Measurements from ENCODE around the gene MYO10.

Gene MYO10

DNA sequence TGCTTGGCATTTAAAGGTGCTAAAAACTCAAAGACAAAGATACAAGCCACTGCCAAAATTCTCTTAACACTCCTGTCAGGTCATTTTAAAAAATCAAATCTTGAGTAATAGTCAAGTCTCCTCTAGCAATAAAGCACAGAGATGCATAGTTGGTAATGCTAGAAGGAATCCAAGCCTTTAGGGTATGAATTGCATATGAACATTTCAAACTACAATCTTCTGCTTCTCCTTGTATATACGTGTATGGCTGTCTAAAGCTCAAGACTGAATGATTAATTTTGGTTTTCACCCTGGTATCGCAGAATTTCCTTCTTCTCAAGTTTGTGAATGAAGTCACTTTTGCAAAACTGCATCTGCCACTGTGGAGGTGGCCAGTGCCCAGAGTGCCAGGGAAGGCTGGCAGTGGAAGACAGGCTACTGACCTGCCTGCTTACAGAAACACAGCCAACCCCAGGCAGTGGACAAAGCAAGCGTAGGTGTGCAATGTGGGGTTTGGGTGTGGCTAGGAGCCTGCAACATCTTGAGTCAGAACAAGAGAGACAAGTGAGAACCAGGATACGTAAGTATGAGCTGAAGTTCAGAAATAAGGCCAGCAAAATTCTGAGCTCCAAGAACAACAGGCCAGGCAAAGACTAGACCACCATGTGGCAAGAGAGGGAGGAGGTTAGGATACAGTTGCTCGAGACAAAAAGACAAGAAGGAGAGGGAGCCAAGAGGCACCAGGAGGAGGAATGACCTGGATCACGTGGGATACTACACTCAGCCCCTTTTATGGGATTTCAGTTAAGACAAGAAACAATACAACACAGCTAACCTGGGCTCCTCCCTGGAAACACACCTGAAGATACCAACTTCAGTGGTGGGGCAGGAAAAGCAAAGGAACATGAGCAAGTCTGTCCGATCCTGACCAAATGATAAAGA, 22.6 kb downstream of the MYO10 start:
- DNase-seq: no peak

DNA sequence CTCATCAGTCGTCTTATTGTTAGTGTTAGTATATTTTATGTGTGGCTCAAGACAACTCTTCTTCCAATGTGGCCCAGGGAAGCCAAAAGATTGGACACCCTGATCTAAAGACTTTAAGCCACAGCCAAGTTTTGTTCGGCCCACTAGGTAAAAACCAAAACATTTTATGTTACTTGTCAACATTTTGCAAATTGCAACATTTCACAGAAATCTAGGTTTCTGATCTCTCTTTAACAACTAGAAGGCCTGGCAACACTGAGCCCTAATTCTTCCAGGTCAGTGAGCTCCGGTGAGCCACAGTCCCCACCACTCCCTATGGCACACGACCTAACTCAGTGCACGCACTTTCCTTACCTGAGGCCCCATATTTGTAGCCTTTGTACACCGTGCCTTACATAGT, 24.0 kb downstream of the MYO10 start:
- DNase-seq: no peak

- DNase-seq: no peak
Measured at GRCh38 chr5:16909464-16909863, 26.6 kb downstream of the MYO10 start.

DNA sequence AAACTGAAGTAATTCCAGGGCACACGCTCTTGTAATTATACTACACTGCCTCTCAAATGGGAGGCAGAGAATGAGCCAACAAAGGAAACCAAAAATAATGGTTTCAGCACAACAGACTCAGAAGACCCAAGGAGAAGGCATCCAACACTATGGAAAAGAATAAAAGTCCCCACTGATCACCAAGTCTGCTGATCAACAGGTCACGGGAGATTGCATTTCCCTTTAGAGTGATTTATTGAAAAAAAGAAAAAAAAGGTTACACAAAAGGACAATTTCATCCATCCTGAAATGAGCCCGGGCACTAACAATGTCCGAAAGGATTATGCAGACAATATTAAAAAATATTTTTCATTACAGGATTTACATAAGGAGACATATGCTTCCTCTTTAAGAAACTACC, 28.8 kb downstream of the MYO10 start:
- no peak for DNase-seq

DNA sequence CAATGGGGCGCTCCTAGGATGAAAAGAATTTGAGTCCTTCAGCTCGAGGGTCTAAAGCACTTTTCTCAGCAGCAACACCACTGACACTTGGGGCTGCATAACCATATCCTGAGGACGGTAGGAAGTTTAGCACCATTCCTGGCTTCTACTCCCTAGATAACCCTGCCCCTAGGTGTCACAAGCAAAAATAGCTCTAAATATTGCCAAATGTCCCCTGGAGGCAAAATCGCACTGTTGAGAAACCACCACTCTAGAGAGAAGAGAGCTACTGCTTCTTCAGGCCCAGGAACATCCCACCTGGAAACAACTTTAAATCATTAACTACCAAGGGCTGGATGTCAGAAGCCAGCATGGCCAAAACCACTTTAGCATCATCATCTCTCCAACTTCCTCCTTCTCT, 29.8 kb downstream of the MYO10 start:
- DNase-seq: no peak

DNA sequence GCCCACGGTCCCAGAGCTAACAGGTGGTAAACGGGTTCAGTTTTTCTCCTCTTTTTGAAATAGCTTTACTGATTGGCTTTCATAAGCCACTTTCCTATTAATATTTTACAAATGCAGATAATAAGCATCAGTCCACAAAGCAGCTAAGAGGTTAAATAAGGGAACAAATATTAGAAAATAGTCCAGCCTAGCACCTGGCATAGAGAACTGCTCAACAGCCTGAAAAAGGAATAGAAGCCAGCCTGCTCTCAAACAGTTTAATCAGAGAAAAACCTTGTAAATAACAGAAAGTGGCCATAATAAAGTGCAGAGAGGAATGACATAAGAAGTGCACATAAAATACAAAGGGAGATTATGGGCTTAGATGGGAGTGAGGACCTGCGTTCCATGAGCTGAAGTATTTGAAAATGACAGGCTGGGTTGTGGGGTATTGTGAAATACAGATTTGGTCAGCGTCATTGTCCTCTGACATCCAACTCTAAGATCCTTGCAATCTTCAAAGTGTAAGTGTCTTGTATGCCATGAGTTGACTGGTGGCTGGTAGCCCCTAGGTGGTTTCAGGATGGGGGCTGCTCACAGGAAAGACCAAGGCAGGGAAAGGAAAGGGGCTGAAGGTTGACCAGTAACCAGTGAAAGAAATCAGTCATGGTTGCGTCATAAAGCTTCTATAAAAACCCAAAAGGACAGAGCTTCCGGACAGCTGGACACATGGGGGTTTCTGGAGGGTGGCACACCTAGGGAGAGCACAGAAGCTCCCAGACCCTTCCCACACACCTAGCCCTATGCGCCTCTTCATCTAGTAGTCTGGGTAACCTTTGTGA, 32.4 kb downstream of the MYO10 start:
- no peak for DNase-seq

DNA sequence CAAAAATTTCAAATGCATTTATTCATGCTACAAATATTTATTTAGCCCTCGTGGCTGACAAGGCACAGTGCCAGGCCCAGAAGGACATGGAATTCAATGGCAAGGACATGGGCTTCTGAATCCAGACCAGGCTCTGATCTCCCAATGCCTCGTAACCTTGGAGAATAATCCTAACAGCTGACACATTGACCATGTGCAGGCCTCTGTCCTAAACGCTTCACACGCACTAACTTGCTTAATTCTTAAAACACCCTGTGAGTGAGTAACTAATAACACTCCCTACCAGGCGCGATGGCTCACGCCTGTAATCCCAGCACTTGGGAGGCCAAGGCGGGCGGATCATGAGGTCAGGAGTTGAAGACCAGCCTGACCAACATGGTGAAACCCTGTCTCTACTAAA, 33.2 kb downstream of the MYO10 start:
- DNase-seq: no peak

DNA sequence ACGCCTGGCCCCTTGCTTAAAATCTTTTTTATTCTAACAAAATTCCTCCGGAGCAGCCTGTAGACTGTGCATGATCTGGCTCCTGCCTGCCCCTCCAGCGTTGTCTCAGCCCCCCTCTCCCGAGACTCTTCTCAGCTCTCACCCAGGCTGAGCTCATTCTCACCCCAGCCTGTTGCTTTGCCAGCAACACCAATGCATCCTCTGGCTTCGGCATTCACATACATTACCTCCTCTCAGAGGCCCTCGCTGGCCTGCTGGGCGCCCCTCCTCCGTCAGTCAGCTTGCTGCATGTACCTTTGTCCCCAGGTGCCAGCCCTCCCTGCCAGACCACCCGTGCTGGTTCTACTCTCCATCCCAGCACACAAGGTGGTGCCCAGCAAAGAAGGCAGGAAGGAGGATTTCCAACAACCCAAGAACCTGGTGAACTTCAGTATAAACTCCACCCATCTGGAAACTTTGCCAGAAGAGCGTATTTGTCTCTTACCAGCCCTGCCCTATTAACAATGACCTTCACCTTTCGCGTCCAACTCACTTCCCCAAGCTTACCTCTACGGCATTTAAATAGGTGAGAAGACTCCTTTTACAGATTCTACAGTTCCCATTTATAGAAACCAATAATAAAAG, 35.0 kb downstream of the MYO10 start:
- DNase-seq: no peak

DNA sequence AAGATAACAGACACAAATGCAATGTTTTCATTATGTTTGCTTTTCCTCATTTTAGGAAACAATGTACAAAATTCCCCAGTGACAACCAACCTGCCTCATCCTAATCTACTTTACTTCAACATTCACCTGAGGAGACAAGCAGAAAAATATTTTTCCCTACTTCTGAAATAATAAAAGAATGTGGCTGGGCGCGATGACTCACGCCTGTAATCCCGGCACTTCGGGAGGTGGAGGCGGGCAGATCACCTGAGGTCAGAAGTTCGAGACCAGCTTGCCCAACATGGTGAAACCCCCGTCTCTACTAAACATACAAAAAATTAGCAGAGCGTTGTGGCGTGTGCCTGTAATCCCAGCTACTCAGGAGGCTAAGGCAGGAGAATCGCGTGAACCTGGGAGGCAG, 36.9 kb downstream of the MYO10 start:
- no peak for DNase-seq

GRCh38 chr5:16897800-16898199, 38.3 kb downstream of the MYO10 start:
- no peak for DNase-seq

GRCh38 chr5:16897284-16897704, 38.8 kb downstream of the MYO10 start:
- DNase-seq: no peak

DNA sequence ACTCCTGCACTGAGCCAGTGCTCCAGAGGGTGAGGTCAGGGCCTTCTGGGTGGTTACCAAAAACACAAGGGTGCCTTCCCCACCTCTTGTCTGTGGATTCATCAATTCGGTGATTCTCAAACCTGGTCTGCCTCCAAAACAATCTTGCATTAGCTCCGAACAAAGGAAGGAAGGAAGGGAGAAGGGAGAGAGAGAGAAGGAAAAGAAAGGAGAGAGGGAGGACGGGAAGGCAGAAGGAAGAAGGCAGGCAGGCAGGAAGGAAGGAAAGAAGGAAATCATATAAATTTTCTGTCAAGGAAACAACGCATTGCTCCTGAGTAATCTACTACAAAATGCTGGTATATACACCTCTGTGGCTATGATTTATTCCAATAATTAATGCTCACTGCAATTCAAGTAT, 39.3 kb downstream of the MYO10 start:
- no peak for DNase-seq

GRCh38 chr5:16894236-16895057, 41.6 kb downstream of the MYO10 start:
- DNase-seq: no peak

GRCh38 chr5:16891033-16891432, 45.1 kb downstream of the MYO10 start:
- DNase-seq: no peak

DNA sequence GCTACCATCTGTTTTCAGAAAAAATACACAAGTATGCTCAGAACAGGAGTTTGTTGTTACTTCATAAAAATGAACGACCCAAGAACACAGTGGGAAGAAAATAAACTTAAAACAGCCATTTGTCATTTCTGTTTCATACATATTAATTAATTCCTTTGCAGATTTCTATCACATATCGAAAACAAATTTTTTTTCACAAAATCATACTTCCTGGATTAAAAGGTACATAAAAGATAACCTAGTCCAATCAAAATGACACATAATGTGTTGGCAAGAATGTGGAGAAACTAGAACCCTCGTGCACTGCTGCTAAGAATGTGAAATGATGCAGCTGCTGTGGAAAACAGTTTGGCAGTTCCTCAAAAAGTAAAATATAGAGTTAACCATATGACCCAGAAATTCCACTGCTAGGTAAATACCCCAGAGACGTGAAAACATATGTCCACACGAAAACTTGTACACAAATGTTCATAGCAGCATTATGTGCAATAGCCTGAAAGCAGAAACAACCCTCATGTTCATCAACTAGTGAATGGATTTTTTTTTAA, 46.0 kb downstream of the MYO10 start:
- DNase-seq: no peak

- no peak for DNase-seq
Measured at GRCh38 chr5:16889203-16889971, 46.7 kb downstream of the MYO10 start.

GRCh38 chr5:16888694-16889124, 47.4 kb downstream of the MYO10 start:
- DNase-seq: no peak

DNA sequence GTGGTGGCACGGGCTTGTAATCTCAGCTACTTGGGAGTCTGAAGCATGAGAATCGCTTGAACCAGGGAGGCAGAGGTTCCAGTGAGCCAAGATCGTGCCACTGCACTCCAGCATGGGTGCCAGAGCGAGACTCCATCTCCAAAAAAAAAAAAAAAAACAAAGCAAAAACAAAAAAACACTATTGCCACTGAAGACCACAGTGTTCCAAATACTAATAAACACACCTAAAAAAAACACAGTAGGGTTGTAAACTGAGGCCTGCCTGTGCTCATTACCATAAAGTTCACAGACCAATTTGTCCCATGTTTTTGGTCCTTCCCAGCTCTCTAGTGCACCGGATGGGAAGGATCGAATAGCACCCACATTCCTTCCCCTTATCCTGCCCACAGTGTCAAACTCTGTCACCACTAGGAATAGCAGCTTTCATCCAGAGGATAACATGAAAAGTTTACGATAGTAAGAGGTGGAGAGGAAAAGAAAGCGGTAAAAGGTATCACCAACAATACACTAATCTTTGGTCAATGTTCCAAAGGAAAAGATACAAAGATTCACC, 49.2 kb downstream of the MYO10 start:
- DNase-seq: no peak

DNA sequence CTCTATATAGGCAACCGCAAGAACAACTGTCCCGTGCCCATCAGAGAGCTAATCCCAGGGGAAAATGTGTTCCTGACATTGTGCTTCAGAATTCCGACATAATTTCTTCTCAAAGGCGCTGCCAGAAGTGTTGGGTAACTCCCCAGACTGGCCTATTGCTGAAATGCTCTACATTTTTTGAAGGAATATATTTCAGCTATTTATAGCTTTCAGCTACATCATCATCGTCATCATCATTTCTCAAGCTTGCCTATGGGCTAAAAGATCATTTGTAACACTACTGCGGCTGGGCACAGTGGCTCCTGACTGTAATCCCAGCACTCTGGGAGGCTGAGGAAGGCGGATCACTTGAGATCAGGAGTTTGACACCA, 49.7 kb downstream of the MYO10 start:
- DNase-seq: no peak

DNA sequence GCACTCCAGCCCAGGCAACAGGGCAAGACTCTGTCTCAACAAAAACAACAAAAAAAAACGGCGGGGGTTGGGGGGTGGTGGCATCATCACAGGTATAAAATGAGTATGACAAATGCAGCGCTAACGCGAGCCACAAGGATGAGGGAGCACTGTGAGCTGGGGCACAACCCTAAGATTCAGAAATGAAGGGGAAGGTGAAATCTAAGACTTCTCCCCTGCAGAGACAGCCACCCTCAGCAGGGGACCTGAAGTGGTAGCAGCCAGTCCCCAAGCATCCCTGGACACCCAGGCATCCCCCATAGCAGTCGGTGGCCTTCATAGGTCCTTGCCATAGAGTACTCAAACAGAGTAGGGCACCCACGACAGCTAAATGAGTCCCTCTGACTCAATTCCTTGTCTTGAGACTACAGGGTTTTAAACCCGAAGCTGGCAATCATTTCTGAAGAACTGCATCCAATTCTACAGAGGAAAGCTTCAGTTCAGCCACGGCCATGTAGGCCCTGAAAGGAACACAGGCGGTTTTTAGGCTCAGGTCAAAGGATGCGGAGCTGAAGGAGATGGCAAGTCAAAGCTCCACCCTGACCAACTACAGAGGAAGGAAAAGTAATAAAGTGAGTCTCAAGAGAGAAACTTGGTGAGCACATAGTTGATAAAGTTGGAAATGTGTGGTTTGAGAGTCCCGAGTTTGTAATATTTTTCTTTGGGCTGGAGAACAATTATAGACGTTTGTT, 50.3 kb downstream of the MYO10 start:
- DNase-seq: no peak

DNA sequence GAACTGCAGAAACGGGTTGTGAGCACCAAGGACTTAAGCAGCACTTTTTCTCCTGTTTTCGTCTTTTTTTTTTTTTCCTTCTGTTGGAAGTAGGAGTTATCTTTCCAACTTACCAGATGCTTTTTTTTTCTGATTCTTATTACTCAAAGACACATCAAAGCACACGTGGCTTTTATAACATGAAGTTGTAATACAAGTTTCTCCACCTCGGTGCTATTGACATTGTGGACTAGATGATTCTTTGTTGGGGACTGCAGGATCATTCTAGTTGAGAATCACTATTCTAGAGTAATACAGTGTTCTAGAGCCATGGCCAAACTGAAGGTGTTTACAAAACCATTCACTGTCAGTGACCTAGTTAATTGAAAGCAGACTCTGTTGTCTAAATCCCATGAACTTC, 51.5 kb downstream of the MYO10 start:
- DNase-seq: no peak
